Parathyroid adenoma (tissue), 2 donors: Measurements from ENCODE around the gene HEXIM1.

ENCODE experiments used
- H2AFZ ChIP-seq: fragments of 300-600 bp; sonication (generic); one replicate; pipeline ENCODE4 v1.7.0; 2017; ENCODE audit warnings: antibody characterized with exemption, mild to moderate bottlenecking
- H3K27ac ChIP-seq: fragments of 300-600 bp; sonication (generic); one replicate; pipeline ENCODE4 v1.7.0; 2017
- H3K27me3 ChIP-seq: fragments of 300-600 bp; sonication (generic); one replicate; pipeline ENCODE4 v1.7.0; 2017; ENCODE audit warnings: low read length; ENCODE audit not compliant: control insufficient read depth, insufficient read depth
- H3K36me3 ChIP-seq: fragments of 300-600 bp; sonication (generic); one replicate; pipeline ENCODE4 v1.7.0; 2017; ENCODE audit warnings: low read length; ENCODE audit not compliant: control insufficient read depth, insufficient read depth
- H3K4me1 ChIP-seq: fragments of 300-600 bp; sonication (generic); one replicate; pipeline ENCODE4 v1.7.0; 2017; ENCODE audit warnings: control low read depth
- H3K4me2 ChIP-seq: fragments of 300-600 bp; sonication (generic); one replicate; pipeline ENCODE4 v1.7.0; 2017; ENCODE audit warnings: low read length
- H3K4me3 ChIP-seq: fragments of 300-600 bp; sonication (generic); one replicate; pipeline ENCODE4 v1.7.0; 2017; ENCODE audit warnings: low read depth, low read length
- H3K79me2 ChIP-seq: fragments of 300-600 bp; sonication (generic); one replicate; pipeline ENCODE4 v1.7.0; 2017; ENCODE audit warnings: control low read depth
- H3K9ac ChIP-seq: fragments of 300-600 bp; sonication (generic); one replicate; pipeline ENCODE4 v1.7.0; 2017; ENCODE audit warnings: mild to moderate bottlenecking
- H3K9me3 ChIP-seq: fragments of 300-600 bp; sonication (generic); one replicate; pipeline ENCODE4 v1.7.0; 2017; ENCODE audit warnings: low read length; ENCODE audit not compliant: control insufficient read depth
- TF ChIP-seq, protein P1 (sequence below): fragments of 300-600 bp; sonication (generic); IDR thresholded peaks from one replicate; pipeline ENCODE4 v1.7.0; 2017; ENCODE audit warnings: antibody characterized with exemption, mild to moderate bottlenecking
- donor health status: primary hyperparathyroidism.

HEXIM1 gene

DNA sequence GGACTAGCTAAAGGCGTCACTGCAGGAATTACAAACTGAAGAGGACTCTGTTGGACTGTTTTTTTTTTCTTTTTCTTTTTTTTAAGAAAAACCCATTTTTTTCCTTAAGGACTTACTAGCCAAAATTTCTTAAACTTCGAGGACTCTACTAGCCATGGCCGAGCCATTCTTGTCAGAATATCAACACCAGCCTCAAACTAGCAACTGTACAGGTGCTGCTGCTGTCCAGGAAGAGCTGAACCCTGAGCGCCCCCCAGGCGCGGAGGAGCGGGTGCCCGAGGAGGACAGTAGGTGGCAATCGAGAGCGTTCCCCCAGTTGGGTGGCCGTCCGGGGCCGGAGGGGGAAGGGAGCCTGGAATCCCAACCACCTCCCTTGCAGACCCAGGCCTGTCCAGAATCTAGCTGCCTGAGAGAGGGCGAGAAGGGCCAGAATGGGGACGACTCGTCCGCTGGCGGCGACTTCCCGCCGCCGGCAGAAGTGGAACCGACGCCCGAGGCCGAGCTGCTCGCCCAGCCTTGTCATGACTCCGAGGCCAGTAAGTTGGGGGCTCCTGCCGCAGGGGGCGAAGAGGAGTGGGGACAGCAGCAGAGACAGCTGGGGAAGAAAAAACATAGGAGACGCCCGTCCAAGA is 878 bp downstream of the HEXIM1 start:
- no peaks in the 10 kb centered on the region for H3K36me3 ChIP-seq
- H3K9ac ChIP-seq = peak overlapping the region; percentile 6
- TF ChIP-seq, protein P1, sequence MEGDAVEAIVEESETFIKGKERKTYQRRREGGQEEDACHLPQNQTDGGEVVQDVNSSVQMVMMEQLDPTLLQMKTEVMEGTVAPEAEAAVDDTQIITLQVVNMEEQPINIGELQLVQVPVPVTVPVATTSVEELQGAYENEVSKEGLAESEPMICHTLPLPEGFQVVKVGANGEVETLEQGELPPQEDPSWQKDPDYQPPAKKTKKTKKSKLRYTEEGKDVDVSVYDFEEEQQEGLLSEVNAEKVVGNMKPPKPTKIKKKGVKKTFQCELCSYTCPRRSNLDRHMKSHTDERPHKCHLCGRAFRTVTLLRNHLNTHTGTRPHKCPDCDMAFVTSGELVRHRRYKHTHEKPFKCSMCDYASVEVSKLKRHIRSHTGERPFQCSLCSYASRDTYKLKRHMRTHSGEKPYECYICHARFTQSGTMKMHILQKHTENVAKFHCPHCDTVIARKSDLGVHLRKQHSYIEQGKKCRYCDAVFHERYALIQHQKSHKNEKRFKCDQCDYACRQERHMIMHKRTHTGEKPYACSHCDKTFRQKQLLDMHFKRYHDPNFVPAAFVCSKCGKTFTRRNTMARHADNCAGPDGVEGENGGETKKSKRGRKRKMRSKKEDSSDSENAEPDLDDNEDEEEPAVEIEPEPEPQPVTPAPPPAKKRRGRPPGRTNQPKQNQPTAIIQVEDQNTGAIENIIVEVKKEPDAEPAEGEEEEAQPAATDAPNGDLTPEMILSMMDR = peak; percentile 96
- peaks cover 5% of the 10 kb centered on the region for H3K4me1 ChIP-seq
- H2AFZ ChIP-seq = peak overlapping the region; percentile 32
- no peaks in the 10 kb centered on the region for H3K27me3 ChIP-seq
- no peaks in the 10 kb centered on the region for H3K9me3 ChIP-seq
- H3K79me2 ChIP-seq = peaks cover 20% of the 10 kb centered on the region
- peak overlapping the region; percentile 100 for H3K27ac ChIP-seq
- peak overlapping the region; percentile 89 for H3K4me3 ChIP-seq
- H3K4me2 ChIP-seq = peak overlapping the region; percentile 87

DNA sequence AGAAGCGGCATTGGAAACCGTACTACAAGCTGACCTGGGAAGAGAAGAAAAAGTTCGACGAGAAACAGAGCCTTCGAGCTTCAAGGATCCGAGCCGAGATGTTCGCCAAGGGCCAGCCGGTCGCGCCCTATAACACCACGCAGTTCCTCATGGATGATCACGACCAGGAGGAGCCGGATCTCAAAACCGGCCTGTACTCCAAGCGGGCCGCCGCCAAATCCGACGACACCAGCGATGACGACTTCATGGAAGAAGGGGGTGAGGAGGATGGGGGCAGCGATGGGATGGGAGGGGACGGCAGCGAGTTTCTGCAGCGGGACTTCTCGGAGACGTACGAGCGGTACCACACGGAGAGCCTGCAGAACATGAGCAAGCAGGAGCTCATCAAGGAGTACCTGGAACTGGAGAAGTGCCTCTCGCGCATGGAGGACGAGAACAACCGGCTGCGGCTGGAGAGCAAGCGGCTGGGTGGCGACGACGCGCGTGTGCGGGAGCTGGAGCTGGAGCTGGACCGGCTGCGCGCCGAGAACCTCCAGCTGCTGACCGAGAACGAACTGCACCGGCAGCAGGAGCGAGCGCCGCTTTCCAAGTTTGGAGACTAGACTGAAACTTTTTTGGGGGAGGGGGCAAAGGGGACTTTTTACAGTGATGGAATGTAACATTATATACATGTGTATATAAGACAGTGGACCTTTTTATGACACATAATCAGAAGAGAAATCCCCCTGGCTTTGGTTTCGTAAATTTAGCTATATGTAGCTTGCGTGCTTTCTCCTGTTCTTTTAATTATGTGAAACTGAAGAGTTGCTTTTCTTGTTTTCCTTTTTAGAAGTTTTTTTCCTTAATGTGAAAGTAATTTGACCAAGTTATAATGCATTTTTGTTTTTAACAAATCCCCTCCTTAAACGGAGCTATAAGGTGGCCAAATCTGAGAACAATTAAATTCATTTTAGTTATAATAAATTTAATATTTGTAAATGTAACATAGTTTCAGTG is 1.7 kb downstream of the HEXIM1 start:
- Histone ChIP-seq H3K36me3 (no peaks in the 10 kb centered on the region), H3K4me3 (peak overlapping the region; percentile 89), H3K79me2 (peaks cover 21% of the 10 kb centered on the region), H3K27me3 (no peaks in the 10 kb centered on the region), H3K27ac (peak overlapping the region; percentile 100), H2AFZ (peak overlapping the region; percentile 32), H3K9me3 (no peaks in the 10 kb centered on the region), H3K4me2 (peak overlapping the region; percentile 87), H3K4me1 (peaks cover 5% of the 10 kb centered on the region), H3K9ac (peak overlapping the region; percentile 6)
- TF ChIP-seq, protein P1 = no peak

DNA sequence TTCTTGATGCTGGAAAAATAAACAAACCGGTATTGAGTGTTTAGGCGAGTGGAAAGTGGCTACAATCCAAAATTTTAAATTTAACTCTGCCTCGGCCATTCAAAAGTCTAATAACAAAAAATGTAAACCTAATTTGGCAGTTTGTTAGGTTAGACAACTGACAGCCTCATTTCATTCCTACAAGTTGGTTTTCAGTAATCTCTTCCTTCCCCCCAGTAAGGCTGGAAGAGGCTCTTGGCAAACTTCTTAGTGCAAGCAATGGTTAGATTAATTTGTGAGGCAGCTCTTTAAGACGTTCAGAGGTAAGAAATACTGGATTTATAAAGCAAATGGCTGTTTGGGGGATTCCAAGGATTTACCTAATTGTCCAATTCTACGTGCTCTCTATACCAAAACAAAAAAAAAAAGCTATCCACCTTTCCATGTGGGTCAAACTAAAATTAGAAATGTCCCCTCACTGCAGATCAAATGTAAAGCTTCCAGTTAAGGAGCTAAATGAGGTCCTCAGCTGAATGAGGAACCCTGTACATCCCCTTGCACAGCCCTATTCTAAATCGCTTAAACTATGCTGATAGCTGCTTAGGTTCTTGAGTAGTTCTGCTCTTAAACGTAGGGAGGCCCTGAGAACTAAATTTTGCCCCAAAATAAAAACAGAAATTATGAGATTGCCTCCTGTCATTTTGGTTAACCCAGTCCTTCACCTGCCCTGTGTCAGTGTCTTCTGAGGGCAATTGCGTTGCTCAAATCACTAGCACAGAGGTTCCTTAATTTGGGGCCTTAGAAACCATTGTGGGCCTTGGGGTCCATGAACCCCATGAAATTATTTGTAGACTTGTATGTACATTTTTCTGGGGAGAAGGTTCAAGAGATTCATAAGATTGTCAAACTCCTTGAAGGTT is 2.9 kb downstream of the HEXIM1 start:
- no peaks in the 10 kb centered on the region for H3K9me3 ChIP-seq
- H3K4me3 ChIP-seq = peak overlapping the region; percentile 89
- peak overlapping the region; percentile 87 for H3K4me2 ChIP-seq
- no peak overlapping the region for H3K9ac ChIP-seq
- no peaks in the 10 kb centered on the region for H3K36me3 ChIP-seq
- peaks cover 5% of the 10 kb centered on the region for H3K4me1 ChIP-seq
- peak overlapping the region; percentile 26 for H3K27ac ChIP-seq
- H3K79me2 ChIP-seq = peaks cover 30% of the 10 kb centered on the region
- no peak overlapping the region for H2AFZ ChIP-seq
- no peaks in the 10 kb centered on the region for H3K27me3 ChIP-seq
- TF ChIP-seq, protein P1 = no peak

DNA sequence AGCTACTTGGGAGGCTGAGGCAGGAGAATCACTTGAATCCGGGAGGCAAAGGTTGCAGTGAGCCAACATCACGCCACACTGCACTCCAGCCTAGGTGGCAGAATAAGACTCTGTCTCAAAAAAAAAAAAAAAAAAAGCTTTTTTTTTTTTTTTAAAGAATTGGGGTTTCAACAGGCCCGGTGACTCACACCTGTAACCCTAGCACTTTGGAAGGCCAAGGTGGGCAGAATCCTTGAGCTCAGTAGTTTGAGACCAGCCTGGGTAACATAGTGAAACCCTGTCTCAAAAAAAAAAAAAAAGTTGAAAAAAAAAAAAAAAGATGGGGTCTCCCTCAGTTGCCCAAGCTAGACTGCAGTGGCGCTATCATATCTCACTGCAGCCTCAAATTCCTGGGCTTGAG is 6.8 kb downstream of the HEXIM1 start:
- no peaks in the 10 kb centered on the region for H3K36me3 ChIP-seq
- H3K4me2 ChIP-seq = no peak overlapping the region
- no peak overlapping the region for H3K9ac ChIP-seq
- TF ChIP-seq, protein P1 = no peak
- H3K27me3 ChIP-seq = no peaks in the 10 kb centered on the region
- H3K79me2 ChIP-seq = peaks cover 50% of the 10 kb centered on the region
- H2AFZ ChIP-seq = no peak overlapping the region
- no peak overlapping the region for H3K4me3 ChIP-seq
- H3K4me1 ChIP-seq = peaks cover 21% of the 10 kb centered on the region
- H3K27ac ChIP-seq = no peak overlapping the region
- H3K9me3 ChIP-seq = no peaks in the 10 kb centered on the region
